NB4 (cell line): Measurements from ENCODE around the gene FGF14.

ENCODE experiments used
- CTCF ChIP-seq: IDR thresholded peaks from one replicate; pipeline ENCODE4 v1.5.1; 2012; ENCODE audit warnings: low read depth, low read length
- MAX ChIP-seq: IDR thresholded peaks from 2 replicates; pipeline ENCODE4 v1.6.1; 2011; ENCODE audit warnings: low read depth, low read length
- MYC ChIP-seq: IDR thresholded peaks from 2 replicates; pipeline ENCODE4 v1.6.1; 2011; ENCODE audit warnings: low read depth, low read length
- POLR2A ChIP-seq: IDR thresholded peaks from 2 replicates; pipeline ENCODE4 v1.6.1; 2011; ENCODE audit warnings: mild to moderate bottlenecking; ENCODE audit not compliant: insufficient read length; ENCODE audit errors: extremely low read depth

- no peak for TF ChIP-seq POLR2A
- TF ChIP-seq CTCF, result no peak
- no peak for TF ChIP-seq MAX
- no peak for TF ChIP-seq MYC
Observed at GRCh38 chr13:102002287-102002686, 399.6 kb downstream of the FGF14 start.
